Measurements from ENCODE around the gene UQCR11. TPM values are rescaled to one million over a fixed set of nuclear protein-coding genes. Genes with fewer than 3 reads are reported as not detected.
"Not testable (repeated sequence)": the region's sequence is repeated elsewhere in the genome, so short reads cannot be mapped to it uniquely, and the experiment has no call there.

UQCR11 gene
- total RNA-seq (2014; rRNA removed) = 59.9 and 60.0 TPM in 2 replicates
- 394 TPM for polyA plus RNA-seq (2012)

DNA sequence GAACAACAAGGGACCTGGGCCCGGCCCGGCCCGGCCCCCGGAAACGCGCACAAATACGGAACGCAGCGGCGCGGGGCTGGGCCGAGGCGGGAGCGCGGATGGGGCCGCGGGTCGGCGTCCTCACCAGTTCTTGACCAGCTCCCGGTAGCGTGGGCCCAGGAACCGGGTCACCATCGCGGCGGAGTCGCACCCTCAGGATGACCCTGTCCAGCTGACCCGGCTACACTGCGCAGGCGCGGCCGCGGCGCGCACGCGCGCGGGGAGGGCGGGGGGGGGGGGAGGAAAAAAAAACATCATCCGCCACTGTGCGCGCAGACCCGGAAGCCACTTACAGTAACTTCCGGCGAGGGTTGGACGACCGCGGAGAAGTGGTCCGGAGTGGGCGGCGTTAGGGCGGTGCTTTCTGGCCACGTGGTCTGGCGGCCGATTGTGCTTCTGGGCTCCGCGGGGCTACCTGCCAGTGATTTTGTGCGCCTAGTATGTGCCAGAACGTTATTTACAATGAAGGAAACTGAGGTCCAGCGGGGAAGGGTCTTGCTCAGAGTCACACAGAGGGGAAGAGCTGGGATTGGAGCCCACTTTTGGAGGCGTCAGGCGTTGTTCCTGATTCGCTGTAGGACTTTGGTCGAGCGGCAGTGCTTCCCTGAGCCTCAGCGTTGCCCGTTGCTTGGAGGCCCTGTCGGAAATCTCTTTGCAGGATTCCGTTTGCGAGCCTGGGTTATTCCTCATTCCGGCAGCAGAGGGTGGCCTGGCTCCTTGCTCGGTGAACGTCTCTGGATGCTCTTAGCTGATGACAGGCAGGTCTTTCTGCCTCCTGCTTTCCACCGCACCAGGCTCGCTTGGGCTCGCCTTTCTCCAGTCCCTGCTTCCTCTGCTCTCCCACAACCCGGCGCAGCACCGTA, at the start of gene UQCR11:
Gene UQCR11 (minus strand): TSS at position 227 of the 902 bp plus-strand sequence. CDS start 53 bp downstream, at position 174.
- peak; percentile 92 for DNase-seq (ENCODE audit: low read depth)

DNA sequence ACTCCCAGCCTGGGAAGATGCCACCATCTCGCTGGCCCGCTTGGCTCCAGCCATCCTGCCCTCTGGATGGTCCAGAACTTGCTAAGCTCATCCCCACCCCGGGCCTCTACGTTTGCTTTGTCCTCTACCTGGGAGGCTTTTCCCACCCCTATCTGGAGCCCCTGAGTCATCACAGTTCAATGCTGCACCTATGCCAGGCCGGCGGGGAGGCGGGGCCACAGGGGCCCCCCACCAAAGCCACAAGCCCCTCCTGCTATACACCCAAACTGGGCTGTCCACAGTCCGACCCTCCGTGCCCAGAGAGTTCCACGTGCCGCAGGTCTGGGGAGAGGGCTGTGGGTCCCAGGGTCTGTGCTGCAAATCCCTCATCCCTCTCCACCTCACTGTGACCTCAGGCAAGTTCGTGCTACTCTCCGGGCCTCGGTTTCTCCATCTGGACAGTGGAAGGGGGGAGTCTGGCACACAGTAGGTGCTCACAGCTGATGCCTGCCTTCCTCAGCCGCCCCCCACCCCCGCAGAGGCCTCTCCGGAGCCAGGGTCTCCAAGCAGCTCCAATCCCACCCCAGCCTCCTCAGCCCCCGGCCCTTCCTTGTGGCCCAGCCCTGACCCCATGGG, 49.0 kb upstream of the UQCR11 start:
- no peak for DNase-seq (ENCODE audit: low read depth)

DNA sequence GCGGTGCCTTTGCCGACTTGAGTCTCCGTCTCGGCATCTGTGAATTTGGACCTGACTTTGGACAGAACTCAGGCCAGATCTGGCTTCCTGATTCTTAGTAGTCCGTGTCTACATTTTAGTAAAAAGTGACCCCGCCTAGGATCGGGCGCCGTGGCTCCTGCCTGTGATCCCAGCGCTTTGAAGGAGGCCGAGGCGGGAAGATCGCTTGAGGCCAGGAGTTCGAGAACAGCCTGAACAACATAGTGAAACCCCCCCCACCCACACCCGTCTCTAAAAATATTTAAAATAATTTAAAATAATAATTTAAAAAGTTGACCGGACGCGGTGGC, 48.0 kb upstream of the UQCR11 start:
- no peak for DNase-seq (ENCODE audit: low read depth)

DNA sequence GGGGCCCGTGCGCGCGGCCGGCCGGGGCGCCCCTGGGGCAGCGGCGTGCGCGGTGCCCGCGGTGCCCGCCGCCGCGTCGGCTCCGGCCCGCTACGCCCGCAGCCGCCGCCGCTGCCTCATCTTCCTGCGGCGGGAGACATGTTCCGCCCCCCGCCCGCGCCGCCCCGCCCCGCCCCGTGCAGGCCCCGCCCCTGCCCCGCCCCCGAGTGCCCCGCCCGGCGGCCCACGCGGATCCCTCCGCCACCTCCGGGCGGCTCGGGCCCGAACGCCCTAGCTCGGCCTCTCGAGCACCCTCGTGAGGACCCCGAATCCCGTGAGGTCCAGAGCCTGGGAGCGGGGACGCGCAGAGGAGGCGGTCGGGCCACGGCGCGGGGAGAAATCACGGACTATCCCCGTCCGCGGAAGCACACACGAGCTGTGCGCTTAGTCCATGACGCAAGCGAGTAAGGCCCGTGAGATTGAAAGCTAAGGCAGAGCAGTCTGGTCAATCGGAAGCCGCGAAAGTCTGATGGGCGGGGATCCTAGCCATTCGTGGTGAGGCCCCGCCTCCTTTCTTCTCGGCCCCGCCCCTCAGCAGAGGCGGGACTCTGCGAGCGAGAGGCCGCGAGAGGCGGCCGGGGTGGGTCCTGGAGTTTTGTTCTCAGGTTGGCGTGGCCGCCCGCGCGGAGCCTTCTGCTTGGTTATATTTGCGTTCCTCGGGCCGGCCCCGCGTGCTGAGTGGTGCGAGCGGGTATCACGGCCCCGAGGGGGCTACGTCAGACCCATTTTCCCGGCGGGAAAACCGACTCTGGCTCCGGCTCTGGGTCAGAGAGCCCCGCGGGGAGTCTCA, 47.4 kb upstream of the UQCR11 start, which contains the start of gene TCF3:
Gene TCF3 (minus strand): TSS at position 145 of the 829 bp plus-strand sequence. CDS start 2,367 bp downstream, outside the sequence.
- peak; percentile 99 for DNase-seq (ENCODE audit: low read depth)

DNA sequence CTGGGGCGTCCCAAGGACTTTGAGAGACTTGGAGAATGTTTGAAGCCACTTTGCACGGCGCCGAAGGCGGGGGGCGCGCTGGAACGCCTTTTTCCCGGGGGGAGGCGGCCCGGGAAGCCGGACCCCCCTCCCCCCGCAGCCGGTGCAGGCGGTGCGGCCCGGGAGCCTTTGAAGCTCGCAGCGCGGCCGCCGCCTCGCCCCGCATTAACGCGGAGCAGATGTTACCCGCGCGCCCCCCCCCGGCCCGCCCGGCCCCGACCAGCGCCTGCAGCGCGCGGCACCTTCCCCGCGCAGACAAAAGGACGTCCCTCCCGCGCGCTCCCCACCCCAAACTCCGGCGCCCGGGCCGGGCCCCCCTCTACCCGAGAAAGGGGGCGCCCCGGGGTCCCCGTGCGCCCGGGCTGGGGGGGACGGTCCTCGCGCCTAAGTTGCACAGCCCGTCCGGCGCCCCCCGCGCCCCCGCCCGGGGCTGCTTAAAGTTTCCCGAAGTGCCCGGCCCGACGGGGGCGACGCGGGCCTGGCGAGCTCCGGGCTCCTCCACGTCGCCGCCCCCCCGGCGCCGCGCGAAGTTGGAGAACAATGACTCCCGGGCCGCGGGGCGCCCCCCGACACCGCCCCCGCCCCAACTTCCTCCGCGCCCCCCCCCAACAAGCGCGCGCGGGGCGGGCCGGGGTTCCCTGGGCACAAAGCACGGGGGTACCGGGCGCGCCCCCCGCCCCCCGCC, 46.5 kb upstream of the UQCR11 start:
- peak; percentile 23 for DNase-seq (ENCODE audit: low read depth)

DNA sequence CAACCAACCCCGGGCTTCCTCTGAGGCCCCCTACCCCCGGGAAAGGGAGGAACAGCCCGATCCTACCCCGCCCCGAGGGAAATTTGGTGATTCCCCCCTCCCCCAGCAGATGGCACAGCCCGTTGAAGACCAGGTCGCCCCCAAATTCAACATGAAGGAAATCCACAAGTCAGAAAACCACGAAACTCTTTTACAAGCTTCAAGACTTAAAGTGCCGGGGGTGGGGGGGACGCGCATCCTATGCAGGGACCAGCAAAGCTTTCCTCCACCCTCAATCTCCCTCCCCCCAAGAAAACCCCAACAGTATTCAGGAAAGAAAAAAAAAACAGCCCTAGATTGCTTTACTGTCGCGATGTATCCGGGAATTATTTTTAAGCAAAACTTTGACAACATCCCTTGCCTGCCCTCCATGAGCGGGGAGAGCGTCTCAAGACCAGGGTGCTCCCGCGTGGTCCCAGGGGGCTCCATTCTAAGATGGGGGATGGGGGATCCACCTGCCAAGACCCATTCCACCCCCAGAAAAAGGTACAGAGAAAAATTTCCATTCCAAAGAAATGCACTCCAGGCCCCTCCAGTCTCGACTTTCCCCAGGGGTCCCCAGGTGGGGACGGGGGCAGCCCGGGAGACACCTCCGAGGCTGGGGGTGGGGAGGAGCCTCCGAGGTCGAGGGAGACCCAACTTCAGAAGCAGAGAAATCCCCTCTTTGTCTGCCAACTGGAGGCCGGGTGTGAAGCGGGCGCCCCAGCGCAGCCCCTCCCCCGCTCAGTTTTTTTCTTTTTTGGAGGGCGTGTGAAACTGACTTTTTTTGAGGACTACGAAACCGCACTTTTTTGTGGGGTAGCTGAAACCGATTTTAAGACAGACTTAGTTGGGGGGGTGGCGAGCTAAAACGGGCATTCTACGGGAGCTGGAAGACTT, 45.6 kb upstream of the UQCR11 start:
- DNase-seq (ENCODE audit: low read depth) = peak; percentile 32

DNA sequence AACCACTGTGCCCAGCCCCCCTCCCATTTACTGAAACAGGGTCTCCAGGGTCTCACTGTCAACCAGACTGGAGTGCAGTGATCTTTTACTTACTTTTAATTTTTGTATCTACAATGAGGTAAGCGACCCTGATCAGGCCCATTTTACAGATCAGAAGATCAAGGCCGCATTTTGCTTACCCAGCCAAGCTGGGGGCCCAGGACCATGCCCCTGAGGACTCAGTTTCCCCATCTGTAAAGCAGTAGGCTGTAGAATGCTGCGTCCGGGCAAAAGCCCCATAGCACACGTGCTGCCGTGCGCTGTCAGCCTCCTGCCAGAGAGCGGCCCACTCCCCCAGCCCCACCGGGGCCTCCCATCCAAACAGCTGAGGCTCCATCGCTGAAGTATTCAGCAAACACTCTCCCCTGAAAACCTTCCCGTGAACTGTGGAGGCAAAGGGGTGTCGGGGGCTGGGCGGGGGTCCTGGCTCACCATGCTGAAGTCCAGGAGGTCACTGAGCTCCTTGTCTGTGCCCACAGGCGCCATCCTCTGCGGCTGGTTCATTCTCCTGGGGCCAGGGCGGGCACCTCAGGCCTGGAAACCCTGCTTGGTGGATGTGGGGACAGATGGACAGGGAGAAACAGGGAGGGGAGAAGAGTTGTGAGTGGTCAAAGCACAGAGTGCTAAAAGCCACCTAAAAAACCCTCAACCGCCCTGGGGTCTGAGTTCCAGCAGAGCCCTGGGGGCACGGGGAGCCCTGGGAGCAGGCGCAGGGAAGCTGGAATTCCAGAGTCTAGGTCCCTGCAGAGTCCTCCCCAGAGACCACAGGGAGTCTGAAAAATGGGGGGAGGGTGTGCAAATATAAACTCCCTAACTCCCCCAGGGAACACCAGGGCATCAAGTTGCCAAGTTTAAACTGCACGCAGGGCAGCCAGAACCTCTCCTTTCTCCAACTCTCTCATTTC, 44.7 kb upstream of the UQCR11 start:
- no peak for DNase-seq (ENCODE audit: low read depth)

DNA sequence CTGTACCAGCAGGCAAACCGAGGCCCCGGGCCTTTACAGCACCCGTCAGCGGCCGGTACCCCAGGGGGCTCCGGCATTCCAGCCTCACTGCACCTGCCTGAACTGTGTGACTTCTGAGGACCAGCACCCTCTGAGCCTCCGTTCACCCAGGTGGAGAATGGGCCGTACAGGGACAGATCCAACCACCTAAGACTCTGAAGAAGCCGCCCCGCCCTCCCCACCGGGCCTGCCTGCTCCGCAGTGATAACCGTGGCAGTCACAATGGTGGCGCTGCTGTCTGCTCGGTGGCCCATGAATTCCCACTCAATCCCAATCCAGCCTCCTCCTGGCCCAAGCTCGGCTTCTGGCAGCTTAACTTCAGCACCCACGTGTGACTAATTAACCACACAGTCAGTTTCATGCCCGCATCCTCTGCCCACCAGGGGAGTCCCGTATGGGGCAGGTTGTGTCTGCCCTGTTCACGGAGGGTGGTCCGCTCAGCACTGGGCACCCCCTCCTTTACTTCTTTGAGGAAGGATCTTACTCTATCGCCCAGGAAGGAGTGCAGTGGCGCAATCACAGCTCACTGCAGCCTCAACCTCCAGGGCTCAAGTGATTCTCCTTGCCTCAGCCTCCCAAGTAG, 43.8 kb upstream of the UQCR11 start:
- no peak for DNase-seq (ENCODE audit: low read depth)

DNA sequence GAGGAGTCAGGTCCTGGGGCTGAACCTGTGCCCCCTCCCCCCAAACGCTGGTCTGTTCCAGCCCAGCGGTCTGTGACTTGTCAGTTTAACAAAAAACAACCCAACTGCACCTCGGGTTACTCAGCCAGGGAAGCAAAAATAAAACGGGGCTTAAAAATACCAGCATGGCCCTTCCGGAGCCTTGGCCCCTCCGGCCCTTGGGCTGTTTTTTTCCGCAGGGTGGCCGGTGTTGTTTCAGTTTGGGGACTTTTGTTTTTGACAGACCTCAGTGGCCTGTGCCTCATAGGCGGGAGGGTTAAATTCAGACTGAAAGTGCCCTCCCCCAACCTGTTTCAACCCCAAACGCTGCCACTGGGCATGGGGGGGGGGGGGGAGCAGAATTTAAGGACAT, 43.2 kb upstream of the UQCR11 start:
- no peak for DNase-seq (ENCODE audit: low read depth)

DNA sequence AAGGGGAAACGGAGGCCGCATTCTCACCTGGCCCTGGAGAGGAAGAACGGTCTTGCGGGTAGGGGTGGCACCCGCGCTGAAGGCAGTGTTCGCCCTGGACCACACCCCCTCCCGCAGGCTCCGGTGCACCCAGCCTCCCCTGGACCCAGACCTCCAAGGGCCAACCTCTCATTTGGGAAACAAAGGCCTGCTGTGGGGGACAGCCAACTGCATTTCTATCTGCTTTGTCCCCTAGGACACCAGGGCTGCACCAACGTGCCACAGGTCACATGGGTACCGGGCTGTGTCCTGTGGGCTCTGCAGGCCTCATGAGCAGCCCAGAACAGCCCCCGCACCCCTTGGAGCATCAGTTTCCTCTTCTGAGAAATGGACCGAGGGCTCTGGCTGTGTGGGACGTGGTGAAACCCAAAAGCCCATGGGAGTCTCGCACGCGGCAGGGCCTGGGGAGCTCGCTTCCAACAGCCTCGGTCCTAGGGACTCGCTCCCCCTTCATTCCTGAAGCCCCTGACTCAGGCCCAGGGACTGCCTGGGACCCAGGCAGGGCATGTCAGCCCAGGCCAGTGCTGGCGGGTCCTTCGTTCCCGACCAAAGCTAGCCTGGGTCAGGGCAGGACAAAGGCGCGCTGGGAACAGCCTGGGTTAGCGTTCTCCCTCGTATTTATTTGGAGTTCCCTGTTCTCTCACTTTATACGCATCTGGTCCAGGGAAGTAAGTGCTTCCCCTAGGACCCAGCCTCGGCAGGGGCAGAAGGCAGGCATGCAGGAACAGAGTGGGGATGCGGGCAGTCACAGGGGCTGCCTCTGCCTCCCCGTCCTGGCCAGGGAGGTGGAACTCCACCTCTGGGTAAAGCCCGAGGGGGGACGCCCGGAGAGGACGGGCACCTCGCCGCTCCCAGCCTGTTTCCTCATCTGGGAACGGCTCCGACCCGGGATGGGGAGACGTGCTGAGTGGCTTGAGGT, 42.5 kb upstream of the UQCR11 start:
- DNase-seq (ENCODE audit: low read depth) = no peak

DNA sequence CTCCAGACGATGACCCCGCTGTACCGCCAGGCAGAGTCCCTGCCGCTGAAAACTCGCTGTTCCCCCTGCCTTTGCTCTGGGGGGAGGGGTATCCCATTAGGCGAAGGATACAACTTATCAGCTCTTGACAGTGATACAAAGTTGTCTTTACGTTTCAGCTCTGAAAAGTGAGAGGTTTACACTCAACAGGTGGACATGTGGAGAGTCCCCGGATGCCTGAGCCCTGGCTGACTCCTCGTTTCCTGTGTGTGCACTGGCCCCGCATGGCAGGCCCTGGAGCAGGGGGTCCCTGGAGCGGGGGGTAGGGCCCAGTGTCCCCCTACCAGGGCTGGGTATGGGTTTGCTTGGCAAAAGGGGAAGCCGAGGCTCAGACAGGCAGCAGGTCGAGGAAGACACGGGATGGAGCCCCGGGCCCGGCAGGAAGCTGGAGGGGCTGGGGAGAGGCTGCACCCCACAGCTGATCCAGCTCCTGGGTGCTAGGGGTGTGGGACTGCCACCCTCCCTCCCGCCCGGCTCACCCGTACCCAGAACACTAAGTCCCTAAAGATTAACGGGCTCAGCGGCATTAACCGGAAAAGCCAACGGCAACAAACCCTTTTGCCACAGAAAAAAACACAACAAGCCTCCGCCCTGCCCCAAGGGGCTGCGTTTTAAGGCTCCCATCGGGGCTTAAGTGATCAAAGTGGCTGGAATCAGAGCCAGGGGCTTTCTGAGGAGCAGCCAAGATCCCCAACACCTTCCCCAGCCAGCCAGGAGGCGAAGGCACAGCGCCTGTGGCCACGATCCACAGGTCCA, 41.6 kb upstream of the UQCR11 start:
- no peak for DNase-seq (ENCODE audit: low read depth)

DNA sequence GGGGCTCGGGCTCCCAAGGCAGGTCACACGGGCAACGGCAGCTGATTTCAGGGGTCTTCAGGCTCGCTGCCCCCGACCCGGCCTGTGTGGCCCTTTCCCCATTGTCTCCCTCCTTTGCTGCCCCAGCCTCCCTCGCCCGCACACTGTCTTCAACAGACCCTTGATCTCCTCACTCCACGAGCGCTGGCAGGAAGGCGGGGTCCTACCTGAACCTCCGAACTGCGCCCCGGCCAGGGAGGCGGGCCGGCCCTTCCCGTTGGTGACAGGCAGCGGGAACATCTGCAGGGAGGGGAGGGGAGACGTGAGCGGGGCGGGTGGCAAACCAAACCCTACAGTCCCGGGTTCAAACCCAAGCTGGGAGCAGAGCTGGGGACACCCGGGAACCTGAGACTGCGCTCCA, 40.9 kb upstream of the UQCR11 start:
- DNase-seq (ENCODE audit: low read depth) = no peak

DNA sequence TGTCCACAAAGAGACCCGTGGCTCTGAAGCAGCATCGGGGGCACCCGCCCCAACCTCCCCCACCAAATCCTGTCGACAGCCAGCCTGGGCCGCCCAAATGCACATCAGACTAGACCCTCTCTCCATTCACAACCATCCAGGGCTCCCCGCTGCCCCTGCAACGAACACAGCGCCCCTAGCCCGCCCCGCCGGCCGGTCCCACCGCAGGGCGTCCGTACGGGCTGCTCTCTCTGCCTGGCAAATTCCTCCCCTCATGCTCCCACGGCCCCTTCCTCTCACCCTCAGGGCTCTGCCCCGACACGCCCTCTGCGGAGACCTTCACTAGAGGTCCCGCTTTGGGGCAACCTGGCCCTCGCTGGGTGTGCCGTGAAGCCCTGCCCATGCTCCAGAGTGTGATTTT, 40.0 kb upstream of the UQCR11 start:
- no peak for DNase-seq (ENCODE audit: low read depth)

DNA sequence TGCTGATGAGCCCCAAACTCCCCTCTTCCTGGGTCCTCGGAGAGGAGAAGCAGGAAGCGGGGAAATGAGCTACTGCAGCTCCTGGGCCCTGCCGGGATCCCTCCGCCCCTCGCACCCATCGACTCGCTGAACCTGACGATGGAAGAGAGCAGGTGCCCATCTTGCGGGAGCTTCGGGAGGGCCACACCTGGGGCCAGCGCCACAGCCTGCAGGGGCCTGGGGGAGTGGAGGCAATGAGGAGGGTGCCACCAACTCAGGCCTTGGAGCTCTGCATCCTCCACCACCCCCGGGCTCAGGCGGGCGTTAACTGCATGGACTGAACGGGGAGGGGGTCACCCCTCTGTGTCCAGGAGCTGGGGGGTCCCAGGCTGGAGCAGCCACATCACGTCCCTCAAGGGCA, 38.8 kb upstream of the UQCR11 start:
- no peak for DNase-seq (ENCODE audit: low read depth)

DNA sequence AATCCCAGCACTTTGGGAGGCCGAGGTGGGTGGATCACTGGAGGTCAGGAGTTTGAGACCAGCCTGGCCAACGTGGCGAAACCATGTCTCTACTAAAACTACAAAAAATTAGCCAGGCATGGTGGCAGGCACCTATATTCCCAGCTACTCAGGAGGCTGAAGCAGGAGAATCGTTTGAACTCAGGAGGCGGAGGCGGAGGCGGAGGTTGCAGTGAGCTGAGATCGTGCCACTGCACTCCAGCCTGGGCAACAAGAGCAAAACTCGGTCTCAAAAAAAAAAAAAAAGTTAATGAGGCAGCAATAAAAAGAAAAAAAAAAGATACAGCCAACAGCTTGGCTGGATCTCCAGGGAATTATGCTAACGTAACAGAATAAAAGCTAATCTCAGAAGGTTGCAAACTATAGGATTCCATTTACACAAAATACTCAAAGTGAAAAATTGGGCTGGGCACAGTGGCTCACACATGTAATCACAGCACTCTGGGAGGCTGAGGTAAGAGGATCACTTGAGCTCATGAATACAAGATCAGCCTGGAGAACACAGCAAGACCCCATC, 35.7 kb upstream of the UQCR11 start:
- DNase-seq (ENCODE audit: low read depth) = not testable (repeated sequence)

Data from LHCN-M2 (cell line).